NCI-H2107 (cell line): Measurements from ENCODE around the gene CERCAM.

Source experiments
- DNase-seq: peaks from one replicate; lab custom pipeline; 2025; lab: John Stamatoyannopoulos, UW

Gene CERCAM

DNA sequence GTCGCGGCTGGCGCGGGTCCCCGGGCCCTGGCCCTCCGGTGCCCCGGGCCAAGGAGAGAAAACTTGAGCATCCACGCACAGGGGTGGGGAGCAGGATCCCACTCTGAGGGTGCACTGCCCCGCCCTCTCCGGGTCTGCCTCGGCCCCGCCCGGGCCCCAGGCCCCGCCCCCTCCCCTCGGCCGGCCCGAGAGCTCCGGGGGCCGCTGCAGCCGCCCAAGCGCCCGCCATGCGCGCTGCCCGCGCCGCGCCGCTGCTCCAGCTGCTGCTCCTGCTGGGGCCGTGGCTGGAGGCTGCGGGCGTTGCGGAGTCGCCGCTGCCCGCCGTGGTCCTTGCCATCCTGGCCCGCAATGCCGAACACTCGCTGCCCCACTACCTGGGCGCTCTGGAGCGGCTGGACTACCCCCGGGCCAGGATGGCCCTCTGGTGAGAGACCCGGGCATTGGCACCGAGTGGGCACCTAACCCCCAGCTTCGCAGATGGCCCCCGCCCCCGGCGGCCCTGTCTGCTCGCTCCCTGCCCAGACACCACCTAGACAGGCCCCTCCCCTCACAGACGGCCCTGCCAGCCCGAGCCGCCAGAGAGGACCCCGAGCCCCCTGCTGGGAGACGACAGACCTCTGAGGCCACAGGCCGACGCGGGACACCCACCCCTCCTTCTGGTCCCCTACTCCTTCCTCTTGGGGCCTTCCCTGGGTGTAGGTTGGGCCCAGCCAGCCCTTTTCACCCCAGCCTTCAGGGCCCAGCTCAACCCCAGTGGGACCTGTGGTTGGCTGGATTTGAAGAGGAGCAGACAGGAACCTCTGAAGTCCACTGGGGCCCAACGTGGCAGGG lies at the start of gene CERCAM:
Gene CERCAM (plus strand): TSS at position 207 of the 831 bp plus-strand sequence. CDS start 21 bp downstream, at position 228.
- no peak for DNase-seq

DNA sequence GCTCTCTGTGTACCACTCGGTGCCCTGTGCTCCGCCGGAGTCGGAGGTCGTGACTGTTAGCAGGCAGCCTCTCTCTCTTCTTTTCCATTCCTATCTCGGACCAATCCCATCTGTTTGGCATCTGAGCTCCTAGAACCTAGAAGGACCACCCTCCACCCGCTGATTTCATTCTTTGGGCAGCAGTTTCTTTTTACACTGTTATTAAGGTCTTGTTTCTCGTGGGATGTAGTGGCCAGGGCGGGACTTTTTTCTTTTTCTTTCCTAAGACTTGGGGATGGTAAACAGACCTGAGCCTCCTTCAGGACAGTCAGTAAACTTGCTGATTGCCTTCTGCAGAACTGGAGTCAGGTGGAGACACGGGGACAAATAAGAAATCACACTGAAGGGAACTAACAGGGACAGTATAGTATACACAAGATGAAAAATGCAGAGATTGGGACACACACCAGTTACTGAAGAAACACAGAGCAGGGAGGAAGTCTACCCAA lies 49.0 kb upstream of the CERCAM start:
- DNase-seq, result no peak

- no peak for DNase-seq
These were observed 48.4 kb upstream of the CERCAM start for GRCh38 chr9:128372188-128372641.

- DNase-seq, result no peak
These were observed 47.9 kb upstream of the CERCAM start for GRCh38 chr9:128372784-128373183.

DNA sequence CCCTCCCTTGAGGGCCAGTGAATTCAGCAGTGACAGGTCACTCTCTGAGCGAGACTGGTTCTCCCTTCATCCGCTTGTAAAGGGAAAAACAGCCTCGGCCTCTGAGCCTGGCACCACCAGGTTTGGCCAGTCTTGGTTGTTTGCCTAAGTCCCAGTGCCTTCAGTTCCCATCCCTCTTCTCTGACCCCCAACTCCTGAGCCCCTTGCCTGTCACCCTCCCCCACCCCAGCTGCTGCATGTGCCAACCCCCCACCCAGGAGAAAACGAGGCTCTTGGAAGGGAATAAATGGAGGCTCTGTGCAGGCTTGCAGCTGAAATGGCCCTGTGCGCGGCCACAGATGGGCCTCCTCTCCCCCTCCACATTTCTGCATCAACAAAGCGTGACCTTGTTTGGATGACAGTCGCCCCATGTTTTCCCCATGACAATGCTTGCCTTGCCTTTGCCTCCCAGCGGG lies 46.4 kb upstream of the CERCAM start:
- no peak for DNase-seq

DNA sequence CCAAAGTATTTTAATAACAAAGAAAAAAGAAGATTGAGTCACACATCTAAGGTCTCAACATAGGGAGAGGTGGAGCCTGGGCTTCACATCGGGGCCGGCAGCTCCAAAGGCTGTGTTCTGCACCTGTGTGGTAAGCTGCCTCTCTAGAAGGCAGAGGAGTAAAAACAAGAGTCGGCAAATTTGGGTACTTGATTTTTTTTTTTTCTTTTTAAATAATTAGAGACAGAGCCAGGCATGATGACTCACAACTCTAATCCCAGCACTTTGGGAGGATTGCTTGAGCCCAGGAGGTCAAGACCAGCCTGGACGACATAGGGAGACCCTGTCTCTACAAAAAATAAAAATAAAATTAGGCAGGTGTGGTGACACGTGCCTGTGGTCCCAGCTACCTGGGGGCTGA lies 44.8 kb upstream of the CERCAM start:
- no peak for DNase-seq

DNA sequence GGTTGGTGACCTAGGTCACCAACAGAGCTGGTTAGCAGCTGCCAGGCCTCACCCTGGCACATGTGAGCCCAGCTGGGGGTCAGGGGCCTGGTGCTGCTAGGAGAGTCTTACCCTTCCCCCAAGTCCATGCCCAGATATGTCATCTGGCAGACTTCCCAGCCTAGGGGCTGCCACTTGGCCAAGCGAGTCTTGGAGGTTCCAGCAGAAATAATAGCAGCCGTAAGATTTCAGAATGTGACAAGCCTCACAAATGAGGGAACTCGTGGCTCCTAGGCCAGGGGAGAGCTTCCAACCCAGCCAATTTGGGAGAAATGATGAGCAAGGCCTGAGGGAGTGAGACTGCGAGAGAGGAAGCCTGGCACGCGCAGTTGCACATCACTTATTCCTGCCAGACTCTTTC lies 38.4 kb upstream of the CERCAM start:
- no peak for DNase-seq

DNA sequence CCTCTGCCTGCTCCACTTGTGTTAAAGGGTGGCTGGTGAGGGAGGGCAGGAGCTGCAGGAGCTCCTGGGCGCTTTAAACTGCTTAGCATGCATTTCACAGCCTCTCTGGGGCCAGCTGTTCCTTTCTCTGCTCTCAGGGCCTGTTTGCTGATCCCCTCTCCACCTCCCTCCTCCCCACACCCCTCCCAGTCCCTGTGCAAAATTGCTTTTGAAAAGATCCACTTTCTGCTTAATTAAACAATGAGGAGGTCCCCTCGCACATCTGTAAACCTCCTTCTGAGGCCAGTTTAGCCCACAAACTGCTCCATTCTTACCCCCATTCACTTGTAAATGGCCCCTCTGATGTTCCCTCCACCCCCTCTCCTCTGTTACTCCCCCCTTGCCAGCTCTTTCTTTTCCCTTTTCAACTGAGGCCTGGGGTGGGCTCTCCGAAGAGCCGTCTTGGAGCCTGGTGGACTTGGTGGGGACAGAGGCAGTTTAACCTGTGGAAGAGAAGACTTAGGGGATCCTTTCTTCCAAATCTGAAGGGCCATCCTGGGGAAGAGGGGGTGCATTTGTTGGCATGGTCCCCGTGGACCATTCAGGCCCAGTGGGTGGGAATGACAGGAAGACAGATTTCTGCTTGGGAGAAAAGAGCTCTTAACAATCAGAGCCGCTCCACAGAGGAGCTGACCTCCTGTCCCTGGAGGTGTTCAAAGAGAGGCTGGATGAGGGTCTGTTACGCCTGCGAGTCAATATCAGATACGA lies 37.5 kb upstream of the CERCAM start:
- no peak for DNase-seq

- DNase-seq, result no peak
These were observed 36.9 kb upstream of the CERCAM start for GRCh38 chr9:128383791-128384190.

DNA sequence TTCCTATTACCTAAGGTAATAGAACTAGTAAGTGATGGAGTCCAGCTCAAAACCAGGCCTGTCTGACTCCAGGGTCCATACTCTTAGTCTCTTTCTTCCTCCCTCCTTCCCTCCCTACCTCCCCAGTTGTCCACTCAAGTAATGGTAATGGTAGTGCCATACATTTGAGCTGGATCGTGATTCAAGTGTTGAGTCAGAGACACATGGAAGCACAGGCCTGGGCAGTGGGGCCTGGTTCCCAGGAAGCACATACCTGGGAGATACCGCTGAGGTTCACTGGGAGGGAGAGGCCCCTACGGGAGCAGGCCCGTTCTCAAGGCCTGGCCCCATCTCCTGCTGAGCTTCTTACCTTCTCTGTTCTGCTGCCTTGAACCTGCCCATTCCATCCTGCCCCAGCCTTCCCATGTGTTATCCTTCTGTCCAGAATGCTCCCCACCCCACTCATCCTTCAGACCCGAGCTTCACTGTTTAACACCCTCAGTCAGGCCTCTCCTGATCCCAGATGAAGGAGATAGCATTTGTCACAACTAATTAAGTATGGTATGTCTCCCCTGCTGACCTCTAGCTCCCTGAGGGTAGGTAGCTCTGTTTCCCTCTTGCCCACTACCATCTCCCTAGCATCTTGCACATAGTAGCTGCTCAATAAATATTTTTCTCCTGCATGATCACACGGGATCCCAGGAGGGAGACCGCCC lies 35.7 kb upstream of the CERCAM start:
- no peak for DNase-seq

DNA sequence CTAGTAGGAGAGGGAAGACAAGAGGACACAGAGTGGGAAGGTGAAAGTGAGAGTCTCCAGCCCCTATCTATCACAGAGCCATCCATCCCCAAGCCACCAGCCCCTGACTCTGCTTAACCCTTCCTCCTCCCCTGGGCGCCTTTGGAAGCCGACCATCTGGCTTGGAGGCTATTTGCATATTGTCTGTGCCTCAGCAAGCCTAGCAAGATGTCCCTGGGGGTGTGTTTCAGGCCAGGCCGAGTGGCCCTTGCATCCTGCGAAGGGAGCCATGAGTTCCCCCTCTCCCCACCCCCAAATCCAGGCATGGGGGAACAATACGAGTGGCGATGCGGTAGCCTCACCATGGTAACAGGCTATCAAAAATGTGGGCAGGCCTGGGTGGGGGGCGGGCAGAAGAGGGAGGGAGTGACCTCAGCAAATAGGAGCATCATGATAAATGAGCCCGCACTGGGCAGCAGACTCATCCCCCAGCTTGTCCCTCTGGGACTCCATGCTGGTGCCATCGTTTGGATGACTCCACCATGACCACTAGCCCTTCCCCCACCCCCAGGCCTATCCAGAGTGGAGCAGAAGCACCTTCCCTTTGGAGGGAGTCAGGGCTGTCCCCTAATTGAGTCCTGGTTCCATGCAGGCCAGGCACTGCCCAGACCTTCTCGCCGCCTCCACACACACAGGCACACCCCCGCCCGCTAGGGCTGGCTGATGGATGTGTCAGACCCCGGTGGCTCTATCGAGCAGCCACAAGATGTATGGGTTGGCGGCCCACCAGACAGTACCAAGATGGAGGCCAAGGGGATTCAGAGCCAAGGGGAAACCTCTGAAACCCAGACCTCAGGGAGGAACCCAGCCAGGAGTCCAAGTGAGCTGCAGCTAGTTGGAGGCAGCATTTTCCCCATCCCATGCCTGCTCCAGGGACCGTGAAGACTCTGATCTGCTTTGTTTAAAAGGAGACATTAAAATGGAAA lies 34.9 kb upstream of the CERCAM start:
- no peak for DNase-seq

GRCh38 chr9:128388150-128388549 lies 32.5 kb upstream of the CERCAM start:
- DNase-seq, result no peak

GRCh38 chr9:128389395-128390149 lies 31.1 kb upstream of the CERCAM start:
- DNase-seq, result no peak

GRCh38 chr9:128390150-128390812 lies 30.4 kb upstream of the CERCAM start:
- no peak for DNase-seq

- no peak for DNase-seq
These were observed 29.6 kb upstream of the CERCAM start for GRCh38 chr9:128390813-128391711.

DNA sequence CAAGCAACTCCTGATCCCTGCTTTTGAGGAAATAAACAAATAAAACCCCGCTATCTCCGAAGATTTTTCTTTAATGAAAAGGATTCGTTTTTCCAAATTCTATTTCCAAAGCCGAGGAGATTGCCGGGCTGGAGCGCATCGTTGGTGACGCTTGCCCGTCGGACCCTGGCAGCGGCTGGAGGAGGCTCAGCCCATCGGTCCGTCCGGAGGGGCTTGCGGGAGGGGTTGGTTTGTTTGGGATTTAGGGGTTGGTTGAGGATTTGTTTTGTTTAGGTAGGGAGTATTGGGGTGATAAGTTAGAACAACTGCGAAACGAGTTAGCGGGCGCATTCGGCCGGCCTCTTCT lies 28.7 kb upstream of the CERCAM start:
- no peak for DNase-seq

DNA sequence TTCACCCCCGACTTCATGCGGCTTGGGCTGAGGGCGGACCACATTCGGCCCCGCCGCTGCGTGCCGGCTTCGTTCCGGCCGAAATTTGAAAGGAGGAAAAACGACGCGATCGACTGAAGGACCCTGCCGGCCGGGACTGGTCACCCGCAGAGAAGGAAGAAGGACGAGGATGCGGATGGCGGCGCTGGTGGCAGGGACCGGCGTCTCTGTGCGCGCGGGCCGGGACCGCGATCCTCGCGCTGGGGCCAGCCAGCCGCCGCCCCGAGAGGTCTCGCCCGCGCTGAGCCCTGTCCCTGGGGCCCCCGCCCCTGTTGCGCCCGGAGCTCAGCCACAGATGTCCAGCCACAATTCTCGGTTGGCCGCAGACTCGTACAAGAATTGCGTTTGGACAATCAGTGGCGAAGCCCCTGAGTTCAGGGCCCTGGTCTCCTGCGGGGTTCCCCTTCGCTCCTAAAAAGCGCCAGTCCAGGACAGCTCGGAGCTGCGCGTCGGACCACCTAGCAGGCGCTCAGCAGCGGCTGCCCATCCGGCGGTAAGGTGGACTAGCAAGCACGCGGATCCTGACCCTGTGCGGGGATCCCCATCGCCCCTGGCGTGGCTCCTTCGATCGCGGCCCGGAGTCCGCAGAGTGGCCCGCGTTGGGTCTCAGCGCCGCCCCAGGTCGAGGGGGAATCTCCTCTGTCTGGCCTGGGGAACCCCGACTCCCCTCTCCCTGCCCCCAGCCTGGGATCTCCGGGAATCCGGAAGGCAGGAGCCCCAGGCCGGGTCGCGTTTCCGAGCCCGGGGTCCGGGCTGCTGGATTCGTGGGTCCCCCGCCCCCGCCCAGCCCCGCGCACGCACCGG lies 28.1 kb upstream of the CERCAM start:
- DNase-seq, result no peak
